PFSK-1 (cell line): ENCODE data around the gene TSC2.

Experiments
- FOXP2 ChIP-seq: optimal IDR thresholded peaks from 2 replicates; pipeline ENCODE3; 2011; ENCODE audit warnings: borderline replicate concordance, control low read depth, inconsistent platforms; ENCODE audit not compliant: insufficient read depth; ENCODE audit errors: extremely low read length, extremely low read depth
- POLR2AphosphoS5 ChIP-seq: IDR thresholded peaks from 2 replicates; pipeline ENCODE4 v1.6.1; 2012; ENCODE audit warnings: low read depth, mild to moderate bottlenecking, control low read depth, low read length, moderate library complexity

GRCh38 chr16:2044541-2044940 lies 3.2 kb upstream of the TSC2 start:
- TF ChIP-seq FOXP2 (no peak), POLR2AphosphoS5 (no peak)
